Bronchial epithelial cell (primary cell): ENCODE measurements around the gene CCDC3. TPM values are rescaled to one million over a fixed set of nuclear protein-coding genes. Genes with fewer than 3 reads are reported as not detected.

Experiments used
- DNase-seq: peaks from one replicate; pipeline ENCODE4 v3.0.0-alpha.2; 2010; ENCODE audit warnings: low read depth
- FAIRE-seq: peaks from 2 replicates; lab custom pipeline; 2011; peaks lifted over from hg19 to GRCh38; lab: Jason Lieb, UNC
- H3K27me3 ChIP-seq: 2 replicates; pipeline ENCODE4 v1.5.1; 2011; ENCODE audit warnings: low read length; ENCODE audit not compliant: control insufficient read depth, insufficient read depth
- H3K36me3 ChIP-seq: 2 replicates; pipeline ENCODE4 v1.5.1; 2011; ENCODE audit warnings: low read length; ENCODE audit not compliant: control insufficient read depth, insufficient read depth
- H3K4me3 ChIP-seq: 2 replicates; pipeline ENCODE4 v1.5.1; 2011; ENCODE audit warnings: mild to moderate bottlenecking, low read depth, low read length, control low read depth
- CTCF ChIP-seq: IDR thresholded peaks from 2 replicates; pipeline ENCODE4 v1.5.1; 2011; ENCODE audit warnings: mild to moderate bottlenecking, moderate library complexity, low read length, control low read depth, inconsistent platforms; ENCODE audit not compliant: insufficient read depth, severe bottlenecking
- total RNA-seq: library from RNA; depleted of rRNA; stranded (reverse); fragments of >200 nt; gene quantifications from 2 replicates; pipeline ENCODE4 v1.2.1, GENCODE V29; 2014

Gene CCDC3
- total RNA-seq, 1 donor from 2014 or later = 1.8 TPM

GRCh38 chr10:12905067-12905466, 96.4 kb downstream of the CCDC3 start:
- FAIRE-seq (no peak), DNase-seq (no peak)
- Histone ChIP-seq H3K36me3 (no peaks in the 10 kb centered on the region), H3K4me3 (no peak overlapping the region), H3K27me3 (no peaks in the 10 kb centered on the region)
- no peak for TF ChIP-seq CTCF

DNA sequence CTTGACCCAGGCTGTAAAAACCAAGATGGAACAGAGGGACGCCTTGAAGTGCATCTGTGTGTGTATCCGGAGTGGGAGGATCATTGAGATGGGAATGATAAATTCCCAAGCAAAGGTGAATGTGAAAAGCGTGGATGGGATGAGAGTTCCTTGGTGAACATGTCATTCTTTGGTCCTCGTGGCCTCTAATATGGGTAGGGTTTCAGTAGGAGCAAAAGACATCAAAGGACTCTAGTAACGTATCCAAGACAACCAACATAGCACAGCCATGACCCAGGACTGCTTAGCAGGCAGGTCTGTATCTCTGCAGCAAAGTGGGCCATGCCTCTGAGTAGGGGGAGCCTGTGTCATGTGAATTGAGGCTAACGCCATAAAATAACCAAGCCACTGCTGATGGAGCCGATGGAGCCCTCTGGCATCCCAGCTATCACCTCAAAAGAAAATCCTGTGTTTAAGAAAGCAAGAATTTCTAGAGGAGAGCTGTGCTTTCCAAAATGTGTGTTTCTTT, 98.6 kb downstream of the CCDC3 start:
- FAIRE-seq (no peak), DNase-seq (no peak)
- H3K27me3 ChIP-seq = no peaks in the 10 kb centered on the region
- TF ChIP-seq CTCF = no peak
- H3K36me3 ChIP-seq = no peaks in the 10 kb centered on the region
- H3K4me3 ChIP-seq = no peak overlapping the region

DNA sequence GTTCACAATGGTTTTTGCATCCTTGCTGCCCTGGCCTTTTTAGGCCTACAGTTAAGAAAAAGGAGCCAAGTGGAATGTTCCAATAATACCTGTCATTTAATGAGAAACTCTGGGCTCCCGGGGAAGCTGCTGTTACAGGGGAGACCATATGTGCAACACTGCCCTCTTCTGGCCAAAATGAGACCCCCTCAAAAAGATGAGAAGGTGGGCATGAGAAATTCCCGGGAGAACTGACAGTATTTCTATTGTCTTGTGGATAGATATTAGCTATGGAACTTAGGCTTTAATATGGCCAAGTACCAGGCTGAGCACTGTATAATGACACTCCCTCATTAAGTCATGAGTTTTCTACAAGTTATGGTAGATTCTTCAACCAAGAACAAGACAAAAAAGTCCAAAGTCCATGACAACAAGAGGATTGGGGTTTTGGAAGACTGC, 99.4 kb downstream of the CCDC3 start:
- no peak for FAIRE-seq
- no peak overlapping the region for H3K4me3 ChIP-seq
- H3K27me3 ChIP-seq = no peaks in the 10 kb centered on the region
- no peaks in the 10 kb centered on the region for H3K36me3 ChIP-seq
- peak; percentile 48 for DNase-seq
- TF ChIP-seq CTCF = peak; percentile 70

GRCh38 chr10:12899546-12899945, 102.0 kb downstream of the CCDC3 start:
- H3K36me3 ChIP-seq = no peaks in the 10 kb centered on the region
- TF ChIP-seq CTCF = no peak
- no peak for FAIRE-seq
- DNase-seq = no peak
- H3K4me3 ChIP-seq = no peak overlapping the region
- H3K27me3 ChIP-seq = no peaks in the 10 kb centered on the region

DNA sequence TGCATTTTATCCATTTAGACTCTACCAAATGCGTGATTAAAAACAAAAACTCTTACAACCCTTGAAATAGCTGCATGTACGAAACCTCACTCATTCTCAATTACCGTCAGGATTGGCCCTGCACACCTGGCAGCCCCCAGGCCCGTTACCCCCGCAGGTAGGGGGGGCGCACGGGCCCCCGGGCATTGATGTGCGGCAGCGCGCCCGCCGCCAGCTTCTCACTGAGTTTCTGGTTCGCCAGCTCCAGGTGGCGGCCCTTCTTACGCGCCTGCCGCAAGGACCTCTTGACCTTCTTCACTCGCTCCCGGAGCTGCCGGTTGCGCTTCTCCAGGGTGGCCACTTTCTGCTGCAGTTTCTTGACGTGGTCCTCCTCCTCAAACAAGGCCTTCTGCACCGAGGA, 103.2 kb downstream of the CCDC3 start:
- Histone ChIP-seq H3K4me3 (no peak overlapping the region), H3K27me3 (no peaks in the 10 kb centered on the region), H3K36me3 (no peaks in the 10 kb centered on the region)
- no peak for FAIRE-seq
- TF ChIP-seq CTCF = no peak
- DNase-seq = no peak

DNA sequence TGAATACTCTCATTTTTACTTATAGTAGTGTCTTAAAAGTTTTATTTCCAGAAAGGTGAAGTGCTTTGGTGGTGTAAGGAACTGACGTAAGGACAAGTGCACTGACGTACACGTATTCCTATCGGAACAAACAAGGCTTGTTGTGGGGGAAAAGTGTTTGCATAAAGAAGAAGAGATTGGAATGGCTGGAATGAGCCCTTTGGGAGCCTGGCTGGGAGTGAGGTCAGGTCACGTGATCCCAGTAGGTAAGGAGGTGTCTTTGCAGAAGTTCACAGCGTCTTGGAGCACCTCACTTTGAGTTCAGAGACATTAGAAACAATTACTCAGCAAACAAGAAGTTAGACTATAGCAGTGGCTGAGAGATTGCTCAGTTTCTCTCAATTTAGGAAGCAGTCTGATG, 104.2 kb downstream of the CCDC3 start:
- FAIRE-seq = no peak
- no peaks in the 10 kb centered on the region for H3K27me3 ChIP-seq

More for the DNA sequence above, 104.2 kb downstream of the CCDC3 start:
- DNase-seq = no peak
- TF ChIP-seq CTCF = no peak
- Histone ChIP-seq H3K4me3 (no peak overlapping the region), H3K36me3 (no peaks in the 10 kb centered on the region)
